H9 (cell line): ENCODE measurements around the gene UGT3A1. TPM values are rescaled to one million over a fixed set of nuclear protein-coding genes. Genes with fewer than 3 reads are reported as not detected.

Experiments used
- DNase-seq: peaks from one replicate; pipeline ENCODE4 v3.0.0-alpha.2; 2017
- H2AFZ ChIP-seq: one replicate; pipeline ENCODE4 v1.6.1; 2013; ENCODE audit warnings: mild to moderate bottlenecking, low read length, control low read depth, moderate library complexity
- H2AK5ac ChIP-seq: 2 replicates; pipeline ENCODE4 v1.6.1; 2013; ENCODE audit warnings: low read length, control low read depth, mixed read lengths; ENCODE audit not compliant: insufficient read length
- H2BK120ac ChIP-seq: one replicate; pipeline ENCODE4 v1.6.1; 2013; ENCODE audit warnings: low read depth, mild to moderate bottlenecking, low read length, control low read depth, inconsistent platforms; ENCODE audit not compliant: poor library complexity, severe bottlenecking
- H2BK12ac ChIP-seq: 2 replicates; pipeline ENCODE4 v1.6.1; 2013; ENCODE audit warnings: low read length, control low read depth, mixed read lengths, low read depth; ENCODE audit not compliant: insufficient read length
- H2BK15ac ChIP-seq: 2 replicates; pipeline ENCODE4 v1.6.1; 2013; ENCODE audit warnings: low read depth, low read length, control low read depth
- H2BK20ac ChIP-seq: one replicate; pipeline ENCODE4 v1.6.1; 2013; ENCODE audit warnings: low read depth, mild to moderate bottlenecking, low read length, control low read depth, inconsistent platforms; ENCODE audit not compliant: poor library complexity, severe bottlenecking
- H2BK5ac ChIP-seq: 2 replicates; pipeline ENCODE4 v1.6.1; 2013; ENCODE audit warnings: low read length, control low read depth, mixed read lengths; ENCODE audit not compliant: insufficient read length
- H3K14ac ChIP-seq: 2 replicates; pipeline ENCODE4 v1.6.1; 2013; ENCODE audit warnings: low read length, control low read depth; ENCODE audit not compliant: insufficient read depth
- H3K18ac ChIP-seq: 2 replicates; pipeline ENCODE4 v1.6.1; 2013; ENCODE audit warnings: low read depth, mild to moderate bottlenecking, mixed read lengths, low read length, control low read depth; ENCODE audit not compliant: insufficient read length
- H3K23ac ChIP-seq: 2 replicates; pipeline ENCODE4 v1.6.1; 2013; ENCODE audit warnings: low read length, control low read depth, mixed read lengths, low read depth; ENCODE audit not compliant: insufficient read length
- H3K23me2 ChIP-seq: 2 replicates; pipeline ENCODE4 v1.6.1; 2013; ENCODE audit warnings: low read depth, mild to moderate bottlenecking, mixed read lengths, low read length, control low read depth; ENCODE audit not compliant: insufficient read length, poor library complexity, severe bottlenecking
- H3K27ac ChIP-seq: 2 replicates; pipeline ENCODE4 v1.5.1; 2013; ENCODE audit warnings: low read length, control low read depth, mixed read lengths, low read depth; ENCODE audit not compliant: insufficient read length
- H3K27me3 ChIP-seq: 2 replicates; pipeline ENCODE4 v1.6.1; 2013; ENCODE audit warnings: low read length, control low read depth, inconsistent platforms; ENCODE audit not compliant: insufficient read depth
- H3K4ac ChIP-seq: 2 replicates; pipeline ENCODE4 v1.6.1; 2013; ENCODE audit warnings: low read depth, mild to moderate bottlenecking, control low read depth, inconsistent platforms, low read length, moderate library complexity
- H3K4me1 ChIP-seq: 2 replicates; pipeline ENCODE4 v1.6.1; 2013; ENCODE audit warnings: low read length, control low read depth, inconsistent platforms; ENCODE audit not compliant: insufficient read depth
- H3K4me2 ChIP-seq: 2 replicates; pipeline ENCODE4 v1.6.1; 2013; ENCODE audit warnings: low read length, control low read depth, mixed read lengths; ENCODE audit not compliant: insufficient read length, insufficient read depth
- H3K56ac ChIP-seq: 2 replicates; pipeline ENCODE4 v1.6.1; 2013; ENCODE audit warnings: low read depth, mild to moderate bottlenecking, mixed read lengths, low read length, control low read depth; ENCODE audit not compliant: insufficient read length
- H3K79me1 ChIP-seq: 2 replicates; pipeline ENCODE4 v1.6.1; 2013; ENCODE audit warnings: low read depth, mild to moderate bottlenecking, moderate library complexity, low read length, control low read depth, inconsistent platforms; ENCODE audit not compliant: insufficient read depth, poor library complexity, severe bottlenecking
- H3K79me2 ChIP-seq: 2 replicates; pipeline ENCODE4 v1.6.1; 2013; ENCODE audit warnings: low read length, control low read depth, inconsistent platforms; ENCODE audit not compliant: insufficient read depth
- H3K9ac ChIP-seq: 2 replicates; pipeline ENCODE4 v1.6.1; 2013; ENCODE audit warnings: low read length, control low read depth, mixed read lengths; ENCODE audit not compliant: insufficient read length; ENCODE audit errors: extremely low read depth
- H3K9me3 ChIP-seq: one replicate; pipeline ENCODE4 v1.6.1; 2013; ENCODE audit warnings: low read depth, low read length, inconsistent platforms; ENCODE audit not compliant: control insufficient read depth
- H3T11ph ChIP-seq: one replicate; pipeline ENCODE4 v1.6.1; 2013; ENCODE audit warnings: mild to moderate bottlenecking, low read length, control low read depth, inconsistent platforms
- H4K20me1 ChIP-seq: one replicate; pipeline ENCODE4 v1.6.1; 2013; ENCODE audit not compliant: control insufficient read depth, insufficient read length, insufficient read depth
- H4K5ac ChIP-seq: 2 replicates; pipeline ENCODE4 v1.6.1; 2013; ENCODE audit warnings: low read depth, mild to moderate bottlenecking, mixed read lengths, low read length, control low read depth; ENCODE audit not compliant: insufficient read length
- H4K8ac ChIP-seq: replicated peaks from 2 replicates; pipeline ENCODE4 v1.6.1; 2013; ENCODE audit warnings: low read length, control low read depth, mixed read lengths, low read depth; ENCODE audit not compliant: insufficient read length
- H4K91ac ChIP-seq: 2 replicates; pipeline ENCODE4 v1.6.1; 2013; ENCODE audit warnings: low read depth, mild to moderate bottlenecking, moderate library complexity, mixed read lengths, low read length, control low read depth; ENCODE audit not compliant: insufficient read length
- H3K27ac Mint-ChIP-seq, 3 experiments: 2 replicates in 2 of 3; 3 replicates in 1 of 3; pipeline ENCODE4 v1.8.0; 2020 to 2021; ENCODE audit warnings: mixed read lengths in 3 of 3, mild to moderate bottlenecking in 1 of 3, moderate library complexity in 1 of 3
- H3K27me3 Mint-ChIP-seq: 2 replicates; pipeline ENCODE4 v1.8.0; 2021; ENCODE audit warnings: low read depth, mild to moderate bottlenecking, moderate library complexity, mixed read lengths
- H3K36me3 Mint-ChIP-seq, 3 experiments: 2 replicates in 2 of 3; 3 replicates in 1 of 3; pipeline ENCODE4 v1.8.0; 2020 to 2021; ENCODE audit warnings: low read depth in 3 of 3, mixed read lengths in 3 of 3; ENCODE audit not compliant: insufficient read depth in 1 of 3
- H3K4me1 Mint-ChIP-seq, 2 experiments: 2 replicates each; pipeline ENCODE4 v1.8.0; 2020; ENCODE audit warnings: mixed read lengths in 2 of 2
- H3K4me3 Mint-ChIP-seq, 2 experiments: 2 replicates in 1 of 2; 3 replicates in 1 of 2; pipeline ENCODE4 v1.8.0; 2020 to 2021; ENCODE audit warnings: mild to moderate bottlenecking in 2 of 2, mixed read lengths in 2 of 2, moderate library complexity in 1 of 2
- H3K9me3 Mint-ChIP-seq, 2 experiments: 2 replicates in 1 of 2; 3 replicates in 1 of 2; pipeline ENCODE4 v1.8.0; 2020; ENCODE audit warnings: mild to moderate bottlenecking in 2 of 2, mixed read lengths in 2 of 2, moderate library complexity in 1 of 2
- CTCF ChIP-seq: fragments of 200-600 bp; sonication (generic); conservative IDR thresholded peaks from 3 replicates; pipeline ENCODE4 v1.8.0; 2021; ENCODE audit warnings: antibody characterized with exemption, mild to moderate bottlenecking
- WGBS: extraction: QIAGEN DNeasy Blood & Tissue Kit; methylation state at CpG from one replicate; pipeline ENCODE4 v1.1.7; 2013; ENCODE audit warnings: missing lambda C conversion rate, low lambda C conversion rate, mixed read lengths; ENCODE audit not compliant: insufficient read length; ENCODE audit errors: extremely low coverage; 5-methylcytosine and 5-hydroxymethylcytosine counted together
- total RNA-seq: library from RNA; stranded (reverse); gene quantifications from 2 replicates; pipeline ENCODE4 v1.2.1, GENCODE V29; 2021

UGT3A1 gene
- total RNA-seq, 1 experiment from 2014 or later = 1.8 TPM

DNA sequence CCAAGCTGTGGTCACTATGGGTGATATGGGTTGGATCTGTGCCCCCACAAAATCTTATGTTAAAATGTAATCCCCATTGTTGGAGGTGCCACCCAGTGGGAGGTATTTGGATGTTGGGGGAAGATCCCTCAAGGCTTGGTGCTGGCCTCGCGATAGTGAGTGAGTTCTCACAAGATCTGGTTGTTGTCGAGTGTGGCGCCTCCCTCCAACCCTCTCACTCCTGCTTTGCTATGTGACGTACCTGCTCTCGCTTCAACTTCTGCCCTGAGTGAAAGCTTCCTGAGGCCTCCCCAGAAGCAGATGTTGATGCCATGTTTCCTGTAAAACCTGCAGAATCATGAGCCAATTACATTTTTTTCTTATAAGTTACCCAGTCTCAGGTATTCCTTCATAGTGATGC is 40.0 kb upstream of the UGT3A1 start:
- Histone ChIP-seq H3K4me2 (no peak overlapping the region), H4K8ac (no peak overlapping the region), H3K56ac (no peak overlapping the region), H2AFZ (no peak overlapping the region), H4K20me1 (no peaks in the 10 kb centered on the region), H2BK20ac (no peak overlapping the region), H3K4me1 (no peaks in the 10 kb centered on the region), H3K79me2 (no peaks in the 10 kb centered on the region), H2AK5ac (no peak overlapping the region), H3K18ac (no peak overlapping the region), H3T11ph (no peak overlapping the region), H3K23ac (no peak overlapping the region), H3K9me3 (no peaks in the 10 kb centered on the region), H2BK5ac (no peak overlapping the region), H3K14ac (no peak overlapping the region), H3K27ac (no peak overlapping the region), H2BK12ac (no peak overlapping the region), H4K5ac (no peak overlapping the region), H4K91ac (no peak overlapping the region), H3K79me1 (no peaks in the 10 kb centered on the region), H3K23me2 (no peaks in the 10 kb centered on the region), H2BK120ac (no peak overlapping the region), H3K4ac (no peak overlapping the region), H3K9ac (no peak overlapping the region), H2BK15ac (no peak overlapping the region), H3K27me3 (no peaks in the 10 kb centered on the region)
- Mint-ChIP-seq H3K27ac (no peak overlapping the region; a peak in 1 of 7 replicates), H3K4me3 (no peak overlapping the region), H3K4me1 (peaks cover 2% of the 10 kb centered on the region in 2 experiments; a peak in 1 of 4 replicates), H3K9me3 (peaks cover 2 to 7% of the 10 kb centered on the region in 2 experiments; a peak in 3 of 5 replicates), H3K36me3 (peaks cover 0 to 6% (median 0%) of the 10 kb centered on the region in 3 experiments; a peak in 3 of 7 replicates), H3K27me3 (peaks cover 2% of the 10 kb centered on the region)
- no peak for TF ChIP-seq CTCF
- no CpG with 5 or more reads among the region's 6 CpGs for WGBS
- no peak for DNase-seq
